OCI-LY3 (cell line): ENCODE measurements around the gene KIAA1328.
"Not testable (repeated sequence)": the region's sequence is repeated elsewhere in the genome, so short reads cannot be mapped to it uniquely, and the experiment has no call there.

ENCODE experiments used
- H2AFZ ChIP-seq: fragments of 200-600, 300-600 bp; shearing (Covaris generic); 2 replicates; pipeline ENCODE4 v1.6.0; 2014; ENCODE audit warnings: antibody characterized with exemption, low read depth, low read length
- H3K27ac ChIP-seq: fragments of 200-600, 300-600 bp; sonication (generic); 2 replicates; pipeline ENCODE4 v1.5.1; 2014; ENCODE audit warnings: mild to moderate bottlenecking, low read length, moderate library complexity, mixed read lengths
- H3K27me3 ChIP-seq: fragments of 200-600, 300-600 bp; sonication (generic); 2 replicates; pipeline ENCODE4 v1.6.1; 2014; ENCODE audit warnings: low read depth, low read length, mixed read lengths
- H3K36me3 ChIP-seq: fragments of 200-600, 300-600 bp; sonication (generic); replicated peaks from 2 replicates; pipeline ENCODE3; 2014; ENCODE audit warnings: low read depth, low read length, mixed read lengths
- H3K4me1 ChIP-seq: fragments of 300-600, 200-600 bp; sonication (generic); 2 replicates; pipeline ENCODE4 v1.6.1; 2014; ENCODE audit warnings: low read length, mixed read lengths
- H3K4me2 ChIP-seq: fragments of 200-600, 300-600 bp; sonication (generic); 2 replicates; pipeline ENCODE4 v1.6.1; 2014; ENCODE audit warnings: low read length, mixed read lengths
- H3K4me3 ChIP-seq: fragments of 300-600, 200-600 bp; sonication (generic); 2 replicates; pipeline ENCODE4 v1.5.1; 2014; ENCODE audit warnings: antibody characterized with exemption, mild to moderate bottlenecking, low read length, moderate library complexity
- H3K79me2 ChIP-seq: fragments of 300-600, 200-600 bp; shearing (Covaris generic); 2 replicates; pipeline ENCODE4 v1.6.1; 2014; ENCODE audit warnings: mild to moderate bottlenecking, low read length, mixed read lengths
- H3K9ac ChIP-seq: fragments of 300-600, 200-600 bp; shearing (Covaris generic); 2 replicates; pipeline ENCODE4 v1.6.0; 2014; ENCODE audit warnings: mild to moderate bottlenecking, low read length, moderate library complexity
- H3K9me3 ChIP-seq: fragments of 200-600, 300-600 bp; shearing (Covaris generic); 2 replicates; pipeline ENCODE4 v1.6.1; 2014; ENCODE audit warnings: low read length, mixed read lengths; ENCODE audit not compliant: insufficient read depth
- H4K20me1 ChIP-seq: fragments of 200-600, 300-600 bp; sonication (generic); 2 replicates; pipeline ENCODE4 v1.6.1; 2016; ENCODE audit warnings: low read length, mixed read lengths; ENCODE audit not compliant: insufficient read depth
- EZH2phosphoT487 ChIP-seq: fragments of 200-600 bp; shearing (Covaris generic); IDR thresholded peaks from 2 replicates; pipeline ENCODE4 v1.6.1; 2018; ENCODE audit warnings: antibody characterized with exemption, mixed run types, low read depth
- TF ChIP-seq, protein P1 (sequence below): fragments of 200-600, 300-600 bp; sonication (generic); IDR thresholded peaks from 2 replicates; pipeline ENCODE4 v1.5.1; 2014; ENCODE audit warnings: antibody characterized with exemption, low read length, low read depth

The KIAA1328 gene

DNA sequence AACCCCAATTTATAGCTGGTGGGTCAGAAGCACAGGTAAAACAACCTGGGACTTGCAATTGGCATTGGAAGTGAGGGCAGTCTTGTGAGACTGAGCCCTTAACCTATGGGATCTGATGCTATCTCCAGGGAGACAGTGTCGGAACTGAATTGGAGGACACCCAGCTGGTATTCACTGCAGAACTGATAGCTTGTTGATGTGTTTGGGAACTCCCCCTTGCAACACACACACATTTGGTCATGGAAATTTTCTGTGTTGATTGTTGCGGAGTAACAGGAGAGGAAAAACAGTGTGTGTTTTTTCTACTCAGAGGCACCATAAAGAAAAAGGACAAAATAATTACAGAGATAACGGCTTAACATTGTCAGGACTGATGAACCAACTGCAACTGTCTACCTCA, 16.2 kb upstream of the KIAA1328 start:
- H3K9ac ChIP-seq: no peak overlapping the region
- no peaks in the 10 kb centered on the region for H3K4me1 ChIP-seq
- TF ChIP-seq, protein P1, sequence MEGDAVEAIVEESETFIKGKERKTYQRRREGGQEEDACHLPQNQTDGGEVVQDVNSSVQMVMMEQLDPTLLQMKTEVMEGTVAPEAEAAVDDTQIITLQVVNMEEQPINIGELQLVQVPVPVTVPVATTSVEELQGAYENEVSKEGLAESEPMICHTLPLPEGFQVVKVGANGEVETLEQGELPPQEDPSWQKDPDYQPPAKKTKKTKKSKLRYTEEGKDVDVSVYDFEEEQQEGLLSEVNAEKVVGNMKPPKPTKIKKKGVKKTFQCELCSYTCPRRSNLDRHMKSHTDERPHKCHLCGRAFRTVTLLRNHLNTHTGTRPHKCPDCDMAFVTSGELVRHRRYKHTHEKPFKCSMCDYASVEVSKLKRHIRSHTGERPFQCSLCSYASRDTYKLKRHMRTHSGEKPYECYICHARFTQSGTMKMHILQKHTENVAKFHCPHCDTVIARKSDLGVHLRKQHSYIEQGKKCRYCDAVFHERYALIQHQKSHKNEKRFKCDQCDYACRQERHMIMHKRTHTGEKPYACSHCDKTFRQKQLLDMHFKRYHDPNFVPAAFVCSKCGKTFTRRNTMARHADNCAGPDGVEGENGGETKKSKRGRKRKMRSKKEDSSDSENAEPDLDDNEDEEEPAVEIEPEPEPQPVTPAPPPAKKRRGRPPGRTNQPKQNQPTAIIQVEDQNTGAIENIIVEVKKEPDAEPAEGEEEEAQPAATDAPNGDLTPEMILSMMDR: no peak
- TF ChIP-seq EZH2phosphoT487: no peak
- no peak overlapping the region for H3K4me2 ChIP-seq
- no peaks in the 10 kb centered on the region for H3K27me3 ChIP-seq
- no peak overlapping the region for H3K27ac ChIP-seq
- no peak overlapping the region for H2AFZ ChIP-seq
- H3K9me3 ChIP-seq: no peaks in the 10 kb centered on the region
- no peak overlapping the region for H3K4me3 ChIP-seq
- H3K36me3 ChIP-seq: peaks cover 12% of the 10 kb centered on the region
- peaks cover 8% of the 10 kb centered on the region for H4K20me1 ChIP-seq
- no peaks in the 10 kb centered on the region for H3K79me2 ChIP-seq

DNA sequence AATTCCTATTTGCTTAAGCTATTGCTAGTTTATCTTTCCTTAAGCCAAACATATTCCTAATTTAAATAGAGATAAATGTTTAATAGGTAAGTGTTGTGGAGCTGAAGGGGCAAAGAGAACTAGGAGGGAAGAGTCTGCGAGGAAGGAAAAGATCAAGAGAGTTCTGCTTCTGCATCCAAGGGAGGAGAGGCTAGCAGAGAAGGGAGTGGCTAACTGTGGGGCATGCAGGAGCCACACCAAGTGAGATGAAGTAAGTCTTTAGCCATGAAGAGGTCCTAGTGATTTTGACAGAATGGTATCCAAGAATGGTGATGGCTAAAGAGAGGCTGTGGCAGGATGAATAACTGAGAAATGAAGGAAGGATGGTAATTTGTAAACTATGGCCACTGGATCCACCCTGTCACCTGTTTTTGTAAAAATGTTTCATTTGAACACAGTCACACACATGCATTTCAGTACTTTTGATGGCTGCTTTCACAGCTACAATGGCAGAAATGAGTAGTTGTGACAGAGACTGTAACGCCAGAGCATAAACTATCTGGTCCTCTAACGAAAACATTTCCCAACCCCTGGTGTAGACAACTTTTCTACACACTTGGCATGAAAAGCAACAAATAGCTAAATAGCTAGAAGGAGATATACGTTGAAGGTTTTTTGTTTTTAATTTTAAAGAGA, 15.7 kb upstream of the KIAA1328 start:
- Histone ChIP-seq H3K4me1 (no peaks in the 10 kb centered on the region), H3K9me3 (no peaks in the 10 kb centered on the region), H3K27me3 (no peaks in the 10 kb centered on the region), H3K4me2 (no peak overlapping the region), H3K27ac (no peak overlapping the region), H3K36me3 (peaks cover 13% of the 10 kb centered on the region), H2AFZ (no peak overlapping the region), H3K4me3 (no peak overlapping the region), H4K20me1 (peaks cover 8% of the 10 kb centered on the region), H3K9ac (no peak overlapping the region), H3K79me2 (no peaks in the 10 kb centered on the region)
- TF ChIP-seq EZH2phosphoT487: no peak
- TF ChIP-seq, protein P1: no peak

DNA sequence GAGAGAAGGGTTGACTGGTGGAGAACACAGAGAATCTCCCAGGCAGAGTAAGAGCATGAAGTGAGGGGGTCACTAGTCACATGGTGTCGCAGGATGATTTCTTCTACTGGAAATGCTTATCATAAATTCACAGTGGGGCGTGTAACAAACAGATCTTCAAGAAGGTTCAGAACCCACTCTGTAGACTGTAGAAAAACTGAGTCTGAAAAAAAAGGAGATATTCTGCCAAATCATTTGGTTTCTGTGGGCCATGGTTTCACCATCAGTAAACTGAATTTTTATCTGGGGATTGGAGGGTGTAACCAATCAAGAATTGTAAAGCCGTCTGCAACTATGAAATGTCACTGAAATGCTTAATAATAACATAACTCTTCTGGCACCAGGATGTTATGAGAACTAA, 15.1 kb upstream of the KIAA1328 start:
- no peak overlapping the region for H3K4me3 ChIP-seq

DNA sequence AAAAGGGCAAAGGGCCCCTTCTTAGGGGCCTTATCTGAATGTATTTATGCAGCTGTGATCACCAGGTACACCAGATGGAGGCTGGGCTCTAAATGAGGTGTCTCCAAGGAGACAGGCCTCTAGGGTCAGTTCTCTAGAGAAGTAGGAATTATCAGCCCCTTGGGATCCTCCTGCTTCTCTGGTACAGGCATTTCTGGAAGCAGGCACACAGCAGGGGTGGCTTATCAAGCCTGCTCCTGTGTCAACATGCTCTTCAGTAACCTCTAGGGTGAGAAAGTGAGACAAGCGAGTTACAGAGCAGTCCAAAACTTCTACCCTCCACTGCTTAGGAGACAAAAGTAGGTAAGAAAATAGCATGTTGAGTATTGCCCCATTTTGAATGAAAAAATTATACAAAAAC, 13.9 kb upstream of the KIAA1328 start:
- Histone ChIP-seq H3K27me3 (no peaks in the 10 kb centered on the region), H3K27ac (no peak overlapping the region), H3K4me2 (no peak overlapping the region), H3K79me2 (no peaks in the 10 kb centered on the region), H3K4me1 (no peaks in the 10 kb centered on the region), H3K9ac (no peak overlapping the region), H2AFZ (no peak overlapping the region), H3K4me3 (no peak overlapping the region), H4K20me1 (peaks cover 2% of the 10 kb centered on the region), H3K36me3 (peaks cover 20% of the 10 kb centered on the region), H3K9me3 (no peaks in the 10 kb centered on the region)
- TF ChIP-seq EZH2phosphoT487: no peak
- TF ChIP-seq, protein P1: no peak

More for the DNA sequence above, 15.1 kb upstream of the KIAA1328 start:
- Histone ChIP-seq H3K79me2 (no peaks in the 10 kb centered on the region), H3K9ac (no peak overlapping the region), H4K20me1 (peaks cover 6% of the 10 kb centered on the region), H2AFZ (no peak overlapping the region), H3K4me1 (no peaks in the 10 kb centered on the region), H3K36me3 (peaks cover 18% of the 10 kb centered on the region), H3K9me3 (no peaks in the 10 kb centered on the region), H3K4me2 (no peak overlapping the region), H3K27ac (no peak overlapping the region), H3K27me3 (no peaks in the 10 kb centered on the region)
- TF ChIP-seq EZH2phosphoT487: no peak
- TF ChIP-seq, protein P1: no peak

DNA sequence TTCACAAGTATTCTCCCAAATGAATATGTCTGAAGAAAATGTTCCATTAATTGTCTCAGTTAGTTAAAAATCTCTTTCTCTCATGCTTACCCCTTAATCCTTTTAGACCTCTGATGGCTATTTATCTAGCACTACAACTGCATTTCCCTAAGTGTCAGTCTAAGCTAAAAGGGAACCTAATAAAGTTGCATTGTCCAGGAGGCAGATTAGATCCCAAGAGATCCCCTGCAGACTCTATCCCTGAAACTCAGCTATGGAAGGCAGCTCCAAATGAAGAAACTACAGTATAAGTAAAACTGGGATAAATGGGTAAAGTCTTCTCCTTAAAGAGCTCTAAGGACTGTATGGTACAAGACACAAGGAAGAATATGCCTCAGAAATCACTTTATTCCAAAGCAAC, 12.8 kb upstream of the KIAA1328 start:
- H3K4me1 ChIP-seq, H3K4me2 ChIP-seq, H3K27ac ChIP-seq, H3K9ac ChIP-seq, H2AFZ ChIP-seq, H3K79me2 ChIP-seq, H3K9me3 ChIP-seq, H3K27me3 ChIP-seq, H3K4me3 ChIP-seq, H4K20me1 ChIP-seq: not testable (repeated sequence)
- H3K36me3 ChIP-seq: peaks cover 20% of the 10 kb centered on the region
